HG03175 (cell line): ENCODE measurements around the gene TYW5.
A peak's percentile ranks its signal among the peaks of the same experiment; 100 is the strongest.

ENCODE experiments used
- ATAC-seq: cut with Tn5 transposase; IDR thresholded peaks from one replicate; pipeline ENCODE4 v1.9.1; 2021; ENCODE audit warnings: mild to moderate bottlenecking, moderate library complexity; ENCODE audit not compliant: unreplicated experiment

The TYW5 gene, protein sequence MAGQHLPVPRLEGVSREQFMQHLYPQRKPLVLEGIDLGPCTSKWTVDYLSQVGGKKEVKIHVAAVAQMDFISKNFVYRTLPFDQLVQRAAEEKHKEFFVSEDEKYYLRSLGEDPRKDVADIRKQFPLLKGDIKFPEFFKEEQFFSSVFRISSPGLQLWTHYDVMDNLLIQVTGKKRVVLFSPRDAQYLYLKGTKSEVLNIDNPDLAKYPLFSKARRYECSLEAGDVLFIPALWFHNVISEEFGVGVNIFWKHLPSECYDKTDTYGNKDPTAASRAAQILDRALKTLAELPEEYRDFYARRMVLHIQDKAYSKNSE

DNA sequence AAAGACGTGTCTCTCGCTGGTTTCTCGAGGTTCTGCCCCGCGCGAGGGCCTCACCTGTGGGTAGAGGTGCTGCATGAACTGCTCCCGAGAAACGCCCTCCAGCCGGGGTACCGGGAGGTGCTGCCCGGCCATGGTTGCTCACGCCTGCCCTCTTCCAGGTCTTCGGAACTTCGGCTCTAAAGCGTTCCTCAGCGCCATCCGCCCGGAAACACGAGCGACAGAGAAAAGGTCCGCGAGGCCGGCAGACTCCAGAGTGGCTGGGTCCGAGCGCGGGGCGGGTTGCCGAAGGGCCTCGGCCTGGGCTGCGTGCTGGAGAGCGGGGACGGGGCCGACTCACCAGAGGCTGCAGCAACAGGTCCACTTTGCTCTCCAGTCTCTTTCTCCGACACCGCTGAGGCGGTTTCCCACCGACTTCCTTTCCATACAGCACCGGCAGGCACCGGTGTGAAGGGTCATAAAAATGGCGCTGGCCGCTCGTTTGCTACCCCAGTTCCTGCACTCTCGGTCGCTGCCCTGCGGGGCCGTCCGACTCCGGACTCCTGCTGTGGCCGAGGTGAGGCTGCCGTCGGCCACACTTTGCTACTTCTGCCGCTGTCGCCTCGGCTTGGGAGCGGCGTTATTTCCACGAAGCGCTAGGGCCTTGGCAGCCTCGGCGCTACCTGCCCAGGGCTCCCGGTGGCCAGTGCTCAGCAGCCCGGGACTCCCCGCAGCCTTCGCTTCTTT lies at the start of gene TYW5, which contains the start of gene MAIP1:
Gene TYW5, minus strand, starts transcription at position 153 of the 723 bp plus-strand sequence. Its CDS starts 21 bp downstream, at position 132.
Gene MAIP1, plus strand, starts transcription at position 244 of the 723 bp plus-strand sequence. Its CDS starts 217 bp downstream, at position 461.
- peak; percentile 86 for ATAC-seq

DNA sequence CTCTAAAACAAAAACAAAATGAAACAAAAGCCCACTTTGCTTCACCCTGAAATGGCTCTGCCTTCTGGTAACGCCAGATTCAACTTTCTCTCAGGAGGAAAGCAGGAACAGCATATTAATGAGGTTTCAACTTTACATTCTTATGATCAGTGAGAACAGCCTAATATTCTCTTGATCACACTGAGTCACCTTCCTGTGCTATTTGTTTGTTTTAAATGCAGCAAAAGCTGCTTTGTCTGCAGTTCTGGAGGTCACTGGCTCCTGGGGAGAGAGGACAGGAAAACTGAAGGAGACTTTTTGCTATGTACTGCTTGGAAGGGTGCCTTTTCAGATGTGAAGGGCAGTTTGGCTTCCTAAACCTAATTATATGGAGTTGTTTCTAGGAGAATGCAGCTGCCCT lies 48.2 kb upstream of the TYW5 start:
- no peak for ATAC-seq

DNA sequence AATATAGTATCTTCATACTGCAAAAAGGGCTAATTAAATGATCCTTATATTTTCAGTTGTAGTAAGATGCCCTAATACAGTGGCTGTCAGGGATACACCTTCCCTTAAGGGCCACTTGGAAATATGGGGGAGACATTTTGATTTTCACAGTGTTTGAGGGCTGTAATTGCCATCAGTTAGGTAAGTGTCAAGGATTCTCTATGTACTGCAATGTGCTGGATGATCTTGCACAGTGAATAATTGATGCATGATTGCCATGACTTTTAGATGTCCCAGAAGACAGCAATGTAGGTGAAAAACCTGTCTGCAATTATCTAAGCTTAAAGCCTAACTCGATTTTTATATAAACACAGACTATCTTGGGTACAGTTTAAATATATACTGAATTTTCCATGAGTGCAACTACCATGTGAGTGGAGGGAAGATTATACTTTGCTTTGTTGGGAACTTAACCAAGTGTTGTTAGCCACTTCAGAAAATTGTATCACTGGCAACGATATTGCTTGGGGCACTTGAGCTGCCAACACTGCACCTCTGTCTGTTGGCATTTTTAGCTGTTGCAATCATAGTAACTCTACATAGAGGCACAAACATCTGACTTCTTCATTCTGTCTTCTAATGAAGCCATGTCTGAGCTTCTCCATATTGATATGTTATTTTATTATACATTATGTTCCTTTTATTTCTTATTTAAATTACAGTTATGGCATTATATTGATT lies 45.3 kb upstream of the TYW5 start:
- ATAC-seq, result no peak

DNA sequence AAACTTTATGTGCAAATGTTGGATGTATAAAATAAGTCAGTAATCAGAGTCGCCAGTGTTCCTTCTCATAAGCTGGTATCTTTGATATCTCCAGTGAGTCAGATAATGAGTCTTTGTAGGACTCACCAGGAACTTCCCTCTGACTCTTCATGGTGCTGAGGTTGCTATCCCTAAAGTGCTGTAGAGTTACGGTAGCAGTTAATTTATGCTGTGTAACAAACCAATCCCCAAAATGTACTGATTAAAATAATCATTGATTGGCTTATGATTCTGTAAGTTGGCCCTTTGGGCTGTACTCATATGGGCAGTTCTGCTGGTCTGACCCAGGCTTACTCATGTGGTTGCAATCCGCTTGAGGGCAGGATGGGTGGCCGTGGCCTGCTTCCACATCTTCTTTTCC lies 43.9 kb upstream of the TYW5 start:
- ATAC-seq, result no peak

DNA sequence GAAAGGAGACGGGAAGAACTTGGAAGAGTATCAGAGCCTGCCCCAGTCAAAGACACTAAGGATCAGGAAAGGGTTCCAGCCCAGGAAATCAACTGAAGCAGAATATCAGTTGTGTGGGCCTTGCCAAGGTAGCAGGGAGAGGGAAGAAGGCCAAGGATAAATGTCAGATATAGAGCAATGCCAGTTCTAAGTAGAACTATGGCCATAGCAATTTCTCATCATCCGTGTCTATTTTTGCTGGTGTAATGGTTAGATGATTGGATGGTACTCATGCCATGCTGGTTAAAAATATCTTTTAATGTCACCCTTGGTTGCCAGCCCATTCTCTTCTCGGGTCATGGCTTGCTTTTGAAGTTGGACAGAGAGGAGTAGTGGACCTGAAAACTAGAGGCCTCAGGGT lies 42.0 kb upstream of the TYW5 start:
- no peak for ATAC-seq

DNA sequence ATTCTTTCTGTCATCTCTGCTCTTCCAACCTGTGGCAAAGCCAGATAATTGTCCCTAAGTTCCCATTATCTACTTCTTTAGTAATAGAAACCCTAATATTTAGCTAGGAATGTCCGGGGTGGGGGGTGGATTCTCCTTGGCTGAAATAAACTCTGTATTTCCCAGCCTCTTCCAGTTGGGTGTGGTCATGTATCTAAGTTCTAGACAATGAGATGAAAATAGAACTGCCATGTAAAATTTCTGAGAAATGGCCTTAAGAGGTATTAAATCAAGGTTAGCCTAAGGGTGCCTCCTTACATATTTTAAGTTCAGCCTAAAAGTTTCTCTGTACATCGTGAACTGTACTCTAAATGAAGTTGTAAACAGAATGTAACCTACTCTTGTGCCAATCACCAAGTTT lies 39.6 kb upstream of the TYW5 start:
- no peak for ATAC-seq

DNA sequence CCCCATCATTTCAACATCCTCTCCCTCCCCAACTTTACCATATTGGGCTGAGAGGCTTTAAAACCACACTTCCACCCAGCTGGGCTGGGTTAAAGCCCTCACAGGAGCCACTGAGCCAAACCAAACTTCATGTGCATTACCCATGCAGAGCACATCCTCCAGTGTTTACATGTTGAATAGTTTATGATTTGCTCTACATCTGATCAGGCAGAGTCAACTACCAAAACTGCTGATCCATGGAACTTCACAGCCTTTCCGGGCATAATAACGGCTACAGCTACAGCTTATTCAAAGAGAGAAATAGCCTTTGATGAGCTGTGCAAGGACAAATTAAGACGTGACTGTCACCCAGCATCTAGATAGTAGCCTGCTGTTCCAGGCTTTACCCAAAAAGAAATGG lies 39.1 kb upstream of the TYW5 start:
- no peak for ATAC-seq

DNA sequence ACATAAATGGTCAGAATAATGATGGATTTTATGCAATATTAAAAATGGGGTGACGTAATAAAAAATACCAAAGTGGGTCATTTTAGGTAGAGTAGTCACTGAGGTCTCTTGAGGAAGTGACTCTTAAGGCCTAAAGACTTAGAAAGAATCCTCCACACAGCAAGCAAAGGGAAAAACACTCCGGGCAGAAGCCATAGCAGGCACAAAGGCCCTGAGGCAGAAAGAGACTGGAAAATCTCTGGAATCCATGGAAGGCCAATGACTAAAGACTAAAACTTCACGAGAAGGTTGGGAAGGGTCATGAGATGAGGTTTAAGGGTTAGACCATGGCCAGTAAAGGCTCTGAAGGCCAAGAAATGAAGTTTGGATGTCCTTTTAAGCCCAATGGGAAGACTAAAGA lies 37.0 kb upstream of the TYW5 start:
- no peak for ATAC-seq

DNA sequence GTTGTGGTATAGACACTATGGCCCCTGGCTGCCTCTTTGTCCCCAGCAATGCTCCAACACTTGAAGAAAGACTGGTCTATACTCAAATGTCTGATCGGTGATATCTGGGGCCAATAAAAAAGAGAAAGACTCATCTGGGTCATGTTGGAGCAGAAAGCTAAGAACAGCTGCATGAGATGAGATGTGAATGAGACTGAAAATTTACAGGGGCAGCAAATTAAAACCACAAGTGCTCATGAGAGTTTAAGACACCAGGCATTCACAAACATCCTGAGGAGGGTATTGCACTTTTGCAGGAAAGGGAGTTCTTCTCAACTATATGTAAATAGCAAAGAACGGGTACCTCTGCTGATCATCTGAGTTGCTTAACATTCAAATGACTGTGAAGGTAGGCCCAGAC lies 36.4 kb upstream of the TYW5 start:
- no peak for ATAC-seq

DNA sequence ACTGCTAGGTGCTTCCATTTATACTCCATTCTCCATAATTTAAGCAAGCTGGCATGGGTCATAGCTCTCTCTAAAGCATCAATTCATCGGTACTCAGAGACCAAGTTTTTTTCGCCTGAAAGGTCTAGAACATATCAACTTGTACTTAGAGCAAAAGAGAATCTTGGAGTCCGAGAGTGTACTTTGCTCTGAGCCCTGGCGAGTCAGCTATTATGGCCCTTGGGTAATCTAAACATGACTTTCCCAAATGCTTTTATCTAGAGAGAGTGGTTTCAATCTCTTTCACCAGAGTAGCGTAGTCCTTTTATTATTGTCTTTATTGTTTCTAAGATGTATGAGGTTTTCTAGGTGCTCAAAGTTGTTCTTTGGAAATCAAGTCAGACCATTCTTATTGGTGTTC lies 34.5 kb upstream of the TYW5 start:
- ATAC-seq, result no peak

DNA sequence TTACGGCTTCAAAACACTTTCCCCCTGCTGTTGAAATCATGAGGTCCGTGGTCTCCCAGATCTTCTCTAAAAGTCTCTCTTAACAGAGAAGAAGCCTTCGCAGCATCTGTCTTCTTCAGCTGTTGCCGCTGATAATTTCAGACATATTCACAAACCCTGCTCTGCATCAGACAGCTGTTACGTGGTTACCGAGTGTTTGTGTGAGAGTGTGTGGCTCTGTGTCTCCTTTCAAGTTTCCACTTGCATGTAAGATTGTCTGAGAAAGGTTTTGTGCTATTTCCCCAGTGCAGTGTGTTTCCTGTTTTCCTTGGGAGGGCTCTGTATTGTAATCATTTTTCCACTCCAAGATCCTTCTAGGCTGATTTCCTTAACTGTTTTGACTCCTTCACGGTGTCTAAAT lies 32.9 kb upstream of the TYW5 start:
- ATAC-seq, result no peak

DNA sequence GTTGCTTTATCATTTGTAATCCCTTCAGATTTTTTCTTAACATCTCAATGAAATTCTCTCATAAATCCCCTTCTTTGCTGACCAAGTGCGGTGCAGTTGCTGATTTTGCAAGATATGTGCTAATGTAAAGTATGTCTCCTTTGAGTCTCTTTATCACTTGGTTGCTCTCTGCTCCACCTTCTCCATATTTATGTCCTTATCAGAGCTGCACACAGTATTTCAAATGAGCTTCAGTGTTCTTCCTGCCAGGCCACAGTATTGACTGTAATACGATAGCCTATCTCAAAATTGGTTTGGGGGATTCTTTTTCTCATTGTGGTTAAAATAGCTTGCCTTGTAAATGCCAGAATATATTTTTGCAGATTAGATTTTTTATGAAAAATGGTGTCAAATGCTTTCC lies 32.3 kb upstream of the TYW5 start:
- ATAC-seq, result no peak

DNA sequence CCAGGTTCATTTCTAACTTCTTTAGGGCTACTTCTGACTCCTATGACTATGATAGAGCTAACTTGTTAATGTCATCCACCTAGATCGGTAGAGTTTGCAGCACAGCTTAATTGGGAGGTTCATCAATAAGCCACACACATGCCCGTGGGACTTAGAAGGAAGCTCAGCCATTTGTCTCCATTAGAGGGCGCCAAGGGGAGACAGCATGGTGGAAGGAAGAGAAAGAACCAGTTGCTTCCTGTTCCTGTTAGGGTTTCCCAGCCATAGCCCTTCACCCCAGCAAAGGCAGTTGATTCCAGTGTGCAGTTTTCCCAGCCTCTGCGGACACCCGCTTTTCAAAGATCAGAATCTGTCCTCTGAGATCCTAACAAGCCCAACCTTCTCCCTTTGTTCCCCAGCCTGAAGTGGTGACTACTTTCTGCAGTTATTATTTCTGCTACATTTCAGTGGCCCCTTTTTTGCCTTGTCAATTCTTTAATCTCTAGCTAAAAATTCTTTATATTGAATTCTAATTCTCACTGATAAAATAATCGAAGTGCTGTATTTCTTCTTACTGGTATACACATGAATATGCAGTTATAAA lies 30.4 kb upstream of the TYW5 start:
- peak; percentile 78 for ATAC-seq

DNA sequence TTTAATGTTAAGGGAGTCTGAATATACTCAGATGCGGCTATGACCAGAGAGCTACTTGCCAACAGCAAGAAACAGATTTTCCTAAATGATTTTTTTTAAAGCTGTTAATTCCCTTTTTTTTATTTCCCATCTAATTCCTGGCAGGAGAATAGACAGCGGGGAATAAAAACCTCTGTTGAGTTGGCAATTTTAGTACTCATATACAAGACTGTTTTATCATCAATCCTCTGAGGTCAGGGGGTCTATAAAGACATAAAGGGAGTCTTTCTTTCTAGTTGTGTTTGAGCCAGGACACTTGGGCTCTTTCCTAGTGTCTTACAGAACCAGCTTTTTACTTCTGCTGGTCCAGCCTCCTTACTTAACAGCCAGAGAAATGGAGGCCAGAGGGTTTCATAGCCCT lies 29.5 kb upstream of the TYW5 start:
- no peak for ATAC-seq

DNA sequence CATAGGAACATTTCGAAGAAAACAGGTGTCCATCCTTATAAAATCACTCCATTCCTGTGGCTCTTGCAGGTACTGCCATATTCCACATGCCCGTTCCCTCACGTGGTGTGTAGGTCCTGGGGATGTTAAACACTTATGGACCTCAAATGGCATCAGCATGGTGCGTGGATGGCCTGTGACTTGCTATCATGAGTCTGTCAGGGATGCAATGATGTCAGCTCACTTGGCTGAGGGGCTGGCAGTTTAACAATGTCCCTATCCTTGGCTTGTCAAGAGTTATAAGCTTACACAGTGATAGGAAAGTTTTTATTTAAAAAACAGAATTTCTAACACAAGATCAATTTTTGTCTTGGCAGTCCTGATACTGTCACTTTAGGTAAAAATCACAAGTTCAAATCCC lies 28.9 kb upstream of the TYW5 start:
- ATAC-seq, result no peak

DNA sequence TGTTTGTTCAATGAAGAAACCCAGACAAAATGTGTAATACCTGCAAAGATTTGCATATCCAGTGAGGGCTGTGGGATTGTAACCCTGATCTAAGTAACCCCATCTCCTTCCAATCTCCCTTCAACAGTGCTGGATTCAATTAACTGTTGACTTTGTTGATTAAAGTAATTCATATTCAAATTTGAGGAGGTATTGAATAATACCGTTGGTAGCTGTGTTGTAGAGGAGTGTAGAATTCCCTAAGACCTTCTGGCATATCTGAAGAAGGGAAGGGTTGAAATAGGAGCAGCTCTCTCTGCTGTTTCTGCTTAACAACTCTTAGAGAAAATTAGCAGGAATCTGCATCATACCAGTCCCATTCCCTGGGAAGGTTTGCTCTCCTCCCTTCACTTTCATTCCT lies 28.2 kb upstream of the TYW5 start:
- ATAC-seq, result no peak

DNA sequence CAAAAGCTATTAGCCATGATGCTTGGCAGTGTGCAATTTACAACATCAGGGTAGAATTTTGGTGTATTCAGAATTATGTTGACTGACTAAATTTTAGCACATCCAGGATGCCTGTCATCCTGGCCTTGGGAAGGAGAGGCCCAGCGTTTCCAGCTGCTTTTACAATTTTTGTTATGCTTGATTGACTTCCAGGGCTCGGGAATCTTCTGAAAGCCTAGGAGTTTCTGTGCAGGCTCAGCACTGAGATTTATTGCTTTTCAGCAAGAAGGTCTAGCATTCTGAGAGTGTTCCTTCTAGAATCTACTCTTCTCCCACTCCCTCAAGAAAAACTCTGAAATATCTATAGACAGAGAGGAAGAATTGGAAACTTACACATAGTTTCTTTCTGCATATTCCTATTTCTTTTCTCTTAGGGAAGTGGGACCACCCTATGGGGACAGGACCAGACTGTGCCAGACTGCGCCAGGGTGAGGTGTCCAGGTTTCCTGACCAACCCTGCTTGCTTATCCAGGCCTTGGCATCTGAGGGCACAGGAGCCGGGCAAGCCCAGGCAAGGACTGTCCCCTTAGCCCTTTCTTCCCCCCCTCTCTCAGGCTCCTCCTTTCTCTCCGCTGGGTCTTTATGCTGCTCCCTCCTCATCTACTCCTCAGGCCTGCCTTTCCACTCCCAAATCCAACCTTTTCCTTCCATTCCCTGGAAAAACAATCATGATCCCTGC lies 27.0 kb upstream of the TYW5 start:
- no peak for ATAC-seq

DNA sequence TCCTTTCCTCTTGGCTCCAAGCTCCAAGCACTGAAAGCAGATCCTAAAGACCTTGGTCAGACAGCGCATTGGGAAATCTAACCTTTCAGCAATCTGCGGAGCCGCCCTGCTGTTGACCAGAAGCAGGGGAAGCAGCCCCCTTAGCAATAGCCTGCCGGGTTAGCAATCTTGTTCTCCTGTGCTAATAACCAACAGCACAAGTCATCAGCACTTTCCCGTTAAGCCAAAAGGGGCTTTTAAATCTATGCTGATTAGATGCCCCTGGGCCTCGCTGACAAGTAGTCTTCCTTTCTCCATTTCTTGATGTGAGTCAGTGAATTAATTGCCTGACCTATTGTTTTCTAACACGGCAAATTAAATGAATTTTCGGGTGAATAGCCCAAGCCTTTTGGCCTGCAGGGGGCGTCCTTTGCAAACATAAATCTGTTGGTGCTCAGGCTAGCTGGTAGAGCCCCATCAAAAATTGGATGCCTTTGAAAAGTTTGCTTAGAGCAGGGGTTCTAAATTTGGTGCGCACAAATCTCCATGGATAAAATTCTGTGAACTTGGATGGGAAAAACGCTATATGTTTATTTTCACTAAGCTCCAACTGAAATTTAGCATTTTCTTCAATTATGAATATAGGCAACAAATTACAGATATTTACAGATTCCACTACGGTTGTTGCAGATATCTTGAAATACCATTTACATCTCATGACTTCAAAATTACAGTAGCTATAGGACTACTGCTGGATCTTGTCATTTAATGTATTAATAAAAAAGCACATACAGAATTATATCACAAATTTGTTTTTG lies 24.7 kb upstream of the TYW5 start:
- ATAC-seq, result peak; percentile 26

DNA sequence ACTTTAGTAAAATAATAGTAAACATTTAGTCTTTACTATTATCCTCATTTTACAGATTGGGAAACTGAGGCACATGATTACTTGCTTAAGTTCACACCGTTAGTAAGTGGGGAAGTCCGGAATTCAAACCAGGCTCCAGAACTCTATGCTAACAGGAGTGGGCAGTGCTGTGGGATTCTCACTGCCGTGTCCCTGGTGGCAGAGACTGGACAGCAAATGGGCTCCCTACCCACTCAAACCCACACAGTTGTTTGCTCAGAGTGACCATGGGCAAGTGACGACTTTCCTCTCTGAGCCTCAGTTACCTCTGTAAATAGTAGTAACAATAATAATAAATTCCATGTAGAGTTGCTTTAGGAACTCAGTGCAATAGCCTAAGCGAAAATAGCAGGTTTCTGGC lies 24.1 kb upstream of the TYW5 start:
- ATAC-seq, result no peak

DNA sequence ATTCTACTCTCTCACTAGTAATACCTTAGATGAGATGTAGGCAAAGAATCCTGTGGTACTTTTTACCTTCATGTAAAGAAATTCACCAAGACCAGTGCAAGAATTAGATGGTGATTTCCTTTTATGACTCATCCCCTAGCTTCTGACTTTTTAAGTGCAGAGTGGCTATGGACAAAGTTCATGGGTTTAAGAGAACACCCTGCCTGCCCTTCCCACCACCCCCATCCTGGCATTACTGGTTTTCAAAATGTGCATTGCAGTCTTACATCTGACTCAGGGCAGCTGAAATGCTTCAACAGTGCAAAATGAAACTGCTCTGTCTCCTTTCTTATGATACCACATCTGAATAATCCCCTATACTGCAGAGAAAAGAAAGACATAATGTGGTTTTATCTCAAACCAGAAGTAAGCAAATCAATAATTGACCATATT lies 22.7 kb upstream of the TYW5 start:
- peak; percentile 85 for ATAC-seq
